HG02938 (cell line): ENCODE measurements around the gene AMDHD2.

Source experiments
- ATAC-seq: cut with Tn5 transposase; IDR thresholded peaks from one replicate; pipeline ENCODE4 v1.9.1; 2021; ENCODE audit warnings: mild to moderate bottlenecking, moderate library complexity; ENCODE audit not compliant: unreplicated experiment

The AMDHD2 gene

GRCh38 chr16:2515180-2515851 lies 4.9 kb upstream of the AMDHD2 start:
- ATAC-seq: no peak

- ATAC-seq: no peak
Observed at GRCh38 chr16:2516391-2517240, 3.6 kb upstream of the AMDHD2 start.

- no peak for ATAC-seq
Observed at GRCh38 chr16:2517954-2518605, 2.1 kb upstream of the AMDHD2 start.

DNA sequence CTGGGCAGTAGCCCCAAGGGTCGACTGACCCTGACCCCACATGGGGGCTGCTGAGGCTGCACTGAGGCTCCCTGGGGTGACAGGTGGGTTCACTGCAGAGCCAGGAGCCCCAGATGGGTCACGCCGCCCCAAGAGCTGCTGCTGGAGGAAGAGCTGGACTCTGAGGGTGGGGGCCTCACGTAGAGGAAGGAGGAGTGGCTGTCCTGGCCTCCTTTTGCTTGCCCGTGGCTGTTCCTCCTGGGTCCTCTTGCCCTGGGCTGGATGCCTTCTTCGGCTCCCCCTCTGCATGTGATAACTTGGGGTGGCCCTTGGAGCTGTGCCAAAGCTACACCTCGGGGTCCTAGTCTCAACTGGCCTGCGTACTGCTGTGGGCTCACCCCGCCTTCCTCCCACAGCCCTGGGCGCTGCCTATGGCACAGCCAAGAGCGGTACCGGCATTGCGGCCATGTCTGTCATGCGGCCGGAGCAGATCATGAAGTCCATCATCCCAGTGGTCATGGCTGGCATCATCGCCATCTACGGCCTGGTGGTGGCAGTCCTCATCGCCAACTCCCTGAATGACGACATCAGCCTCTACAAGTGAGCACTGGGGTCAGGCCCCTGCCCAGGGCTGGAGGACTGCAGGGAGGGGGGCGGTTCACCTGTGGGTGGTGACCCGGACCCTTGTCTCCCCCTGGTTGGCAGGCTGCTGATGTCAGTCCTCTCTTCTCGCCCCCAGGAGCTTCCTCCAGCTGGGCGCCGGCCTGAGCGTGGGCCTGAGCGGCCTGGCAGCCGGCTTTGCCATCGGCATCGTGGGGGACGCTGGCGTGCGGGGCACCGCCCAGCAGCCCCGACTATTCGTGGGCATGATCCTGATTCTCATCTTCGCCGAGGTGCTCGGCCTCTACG lies 1.1 kb upstream of the AMDHD2 start:
- ATAC-seq: no peak

- ATAC-seq: no peak
Observed at GRCh38 chr16:2519711-2520080, 475 bp upstream of the AMDHD2 start.

DNA sequence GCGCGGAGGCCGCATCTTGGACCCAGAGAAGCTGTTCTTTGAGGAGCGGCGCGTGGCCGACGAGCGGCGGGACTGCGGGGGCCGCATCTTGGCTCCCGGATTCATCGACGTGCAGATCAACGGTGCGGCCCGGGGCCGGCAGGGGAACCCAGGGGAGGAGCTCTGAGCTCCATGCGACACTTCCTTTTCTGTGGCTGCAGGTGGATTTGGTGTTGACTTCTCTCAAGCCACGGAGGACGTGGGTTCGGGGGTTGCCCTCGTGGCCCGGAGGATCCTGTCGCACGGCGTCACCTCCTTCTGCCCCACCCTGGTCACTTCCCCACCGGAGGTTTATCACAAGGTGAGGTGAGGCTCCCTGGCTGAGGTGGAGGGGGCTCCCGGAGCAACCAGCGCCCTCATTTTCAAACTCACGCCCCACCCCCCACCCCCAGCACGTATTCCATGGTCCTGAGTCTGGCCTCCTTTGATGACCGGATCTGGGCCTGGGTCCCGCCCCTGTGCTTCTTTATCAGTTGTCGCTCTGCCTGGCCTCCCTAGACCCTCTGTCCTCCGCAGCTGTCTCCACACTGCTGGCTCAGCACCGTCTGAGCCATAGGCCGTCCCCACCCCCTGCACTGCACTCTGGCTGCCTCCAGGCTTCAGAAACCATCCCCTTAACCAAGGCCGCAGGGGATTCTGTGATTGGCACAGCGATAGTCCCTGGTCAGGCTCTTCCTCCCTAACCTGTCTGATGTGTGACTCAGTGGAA lies 787 bp downstream of the AMDHD2 start:
- ATAC-seq: no peak

DNA sequence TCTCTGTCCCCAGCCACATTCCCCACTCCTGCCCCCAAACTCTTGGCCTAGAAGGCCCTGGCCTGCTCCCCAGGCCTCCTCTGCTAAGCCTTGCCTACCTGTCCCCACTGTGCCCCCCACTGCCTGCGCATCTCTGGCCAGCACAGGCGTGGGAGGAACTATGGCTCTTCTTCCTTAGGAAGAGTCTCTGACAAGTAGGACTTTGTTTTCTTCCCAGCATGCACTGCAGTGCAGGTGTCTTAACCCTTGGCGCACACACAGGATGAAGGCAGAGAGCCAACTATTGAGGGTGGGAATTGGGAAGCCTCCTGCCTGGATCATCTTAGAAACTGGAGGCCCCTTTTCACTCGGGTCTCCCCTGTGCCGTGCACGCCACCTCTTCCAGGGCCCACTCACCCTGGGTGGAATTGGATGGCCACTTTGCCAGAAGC lies 3.6 kb downstream of the AMDHD2 start:
- ATAC-seq: no peak

- no peak for ATAC-seq
Observed at GRCh38 chr16:2524339-2524938, 4.3 kb downstream of the AMDHD2 start.

DNA sequence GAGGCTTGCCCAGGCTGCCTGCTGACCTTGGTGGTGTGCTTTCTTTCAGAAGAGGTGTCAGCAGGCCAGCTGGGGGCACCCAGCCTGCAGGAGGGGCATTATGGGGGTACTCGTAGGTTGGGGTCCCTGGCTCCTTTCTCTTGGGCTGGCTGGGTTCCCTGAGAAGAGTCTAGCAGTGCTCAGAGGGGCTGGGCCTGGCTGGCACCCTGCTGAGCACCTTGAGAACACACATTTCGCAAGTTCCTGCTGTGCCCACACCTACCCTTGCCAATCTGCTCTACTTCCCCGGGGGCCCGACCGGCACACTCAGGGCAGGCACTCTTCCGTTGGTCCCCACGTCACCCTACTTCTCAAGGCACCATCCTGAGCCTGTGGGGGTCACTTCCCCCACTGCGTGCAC lies 6.0 kb downstream of the AMDHD2 start:
- no peak for ATAC-seq

DNA sequence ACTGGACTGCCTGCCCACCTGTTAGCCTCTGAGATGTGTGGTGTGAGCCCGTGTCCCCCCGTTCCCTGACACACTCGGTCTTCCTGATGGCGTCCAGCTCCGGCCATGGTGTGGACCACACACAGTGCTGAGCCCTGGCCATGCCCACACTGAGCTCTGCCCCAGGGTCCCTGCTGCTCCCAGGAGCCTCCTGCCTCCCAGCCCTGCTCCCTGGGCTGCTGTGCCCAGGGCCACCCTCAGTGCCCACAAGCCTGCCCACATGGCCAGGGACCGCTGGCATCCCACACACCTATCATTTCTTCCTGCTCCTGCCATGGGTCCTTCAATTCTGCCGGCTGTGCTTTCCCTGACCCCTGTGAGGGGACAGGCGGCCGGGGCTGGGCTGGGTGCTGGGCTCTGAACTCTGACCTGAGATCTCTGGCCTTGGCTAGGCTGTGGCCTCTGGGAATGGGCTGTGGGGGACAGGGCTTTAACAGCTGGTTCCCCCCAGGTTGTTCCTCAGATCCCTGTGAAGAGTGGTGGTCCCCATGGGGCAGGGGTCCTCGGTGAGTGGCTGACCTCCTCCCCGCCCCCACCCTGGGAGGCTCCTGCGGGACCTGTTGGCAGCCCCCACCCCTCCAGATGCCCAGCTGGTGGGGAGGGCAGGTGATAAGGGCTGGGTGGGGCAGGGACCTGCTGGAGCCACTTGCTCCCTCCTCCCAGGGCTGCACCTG lies 7.1 kb downstream of the AMDHD2 start:
- no peak for ATAC-seq

DNA sequence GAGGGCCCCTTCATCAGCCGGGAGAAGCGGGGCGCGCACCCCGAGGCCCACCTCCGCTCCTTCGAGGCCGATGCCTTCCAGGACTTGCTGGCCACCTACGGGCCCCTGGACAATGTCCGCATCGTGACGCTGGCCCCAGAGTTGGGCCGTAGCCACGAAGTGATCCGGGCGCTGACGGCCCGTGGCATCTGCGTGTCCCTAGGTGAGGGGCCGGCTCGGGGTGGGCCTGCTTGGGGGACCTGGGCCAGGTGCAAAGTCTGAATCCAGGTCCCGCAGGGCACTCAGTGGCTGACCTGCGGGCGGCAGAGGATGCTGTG lies 7.6 kb downstream of the AMDHD2 start:
- no peak for ATAC-seq

GRCh38 chr16:2528161-2529060 lies 8.2 kb downstream of the AMDHD2 start:
- ATAC-seq: no peak

- no peak for ATAC-seq
Observed at GRCh38 chr16:2529061-2529931, 9.1 kb downstream of the AMDHD2 start.

GRCh38 chr16:2529961-2530628 lies 9.9 kb downstream of the AMDHD2 start:
- no peak for ATAC-seq

DNA sequence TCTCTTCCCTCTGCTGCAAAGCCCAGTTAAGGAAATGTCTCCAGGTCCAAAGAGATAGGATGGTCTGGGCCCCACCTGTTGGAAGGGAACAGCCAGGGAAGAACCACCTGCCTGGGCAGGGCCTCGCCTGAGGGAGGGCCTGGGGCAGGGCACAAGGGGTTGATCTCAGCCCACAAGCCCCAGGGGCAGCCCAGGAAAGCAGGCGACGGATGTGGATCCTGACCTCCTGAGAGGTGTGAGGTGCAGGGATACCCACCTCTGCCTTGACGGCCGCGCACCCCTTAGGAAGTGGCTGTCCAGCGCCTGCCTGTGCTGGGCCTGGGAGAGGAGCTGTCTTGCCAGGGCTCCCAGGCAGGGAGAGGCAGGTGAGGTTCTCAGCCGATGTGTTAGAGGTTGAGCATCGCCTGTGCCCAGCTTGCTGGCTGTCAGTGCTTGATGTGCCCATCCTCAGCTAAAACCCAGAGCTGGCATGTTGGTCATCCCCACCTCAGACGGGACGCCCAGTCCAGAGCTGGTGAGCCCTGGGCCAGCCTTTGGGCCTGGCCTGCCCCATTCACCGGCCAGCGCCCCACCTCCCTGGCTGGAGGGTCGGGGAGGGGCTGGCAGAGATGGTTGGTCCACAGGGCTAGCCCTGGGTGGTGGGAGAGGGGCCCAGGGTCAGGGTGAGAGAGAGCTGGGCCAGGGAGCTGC lies 10.6 kb downstream of the AMDHD2 start:
- no peak for ATAC-seq

- no peak for ATAC-seq
Observed at GRCh38 chr16:2531371-2531695, 11.2 kb downstream of the AMDHD2 start, which contains the start of gene CEMP1. TSS of gene CEMP1 (minus strand) at chr16:2531408. CDS start at chr16:2531073, 335 bp downstream.
